Measurements from ENCODE around the gene KCNIP3. TPM values are rescaled to one million over a fixed set of nuclear protein-coding genes. Genes with fewer than 3 reads are reported as not detected.

Gene KCNIP3
- total RNA-seq, 1 donor from 2014 or later = 27.5 TPM

GRCh38 chr2:95278051-95278471 lies 19.1 kb upstream of the KCNIP3 start:
- Histone ChIP-seq H3K4me3 (no peak overlapping the region), H3K27me3 (no peaks in the 10 kb centered on the region), H3K36me3 (no peaks in the 10 kb centered on the region), H3K27ac (peak overlapping the region; percentile 62), H3K9me3 (no peaks in the 10 kb centered on the region), H3K4me1 (peaks cover 15% of the 10 kb centered on the region)
- no peak for DNase-seq (ENCODE audit: extremely low spot score in 2 of 2)
- TF ChIP-seq POLR2A (IDR thresholded peaks at IDR 0.05) (no peak), POLR2AphosphoS5 (IDR thresholded peaks at IDR 0.05; ENCODE audit: insufficient read depth in 1 of 2, low read depth in 1 of 2) (peak in 1 of 2 donors; percentile 27), CTCF (IDR thresholded peaks at IDR 0.05) (no peak)
- intact Hi-C loops (cut with DNase I) = no loop called here

DNA sequence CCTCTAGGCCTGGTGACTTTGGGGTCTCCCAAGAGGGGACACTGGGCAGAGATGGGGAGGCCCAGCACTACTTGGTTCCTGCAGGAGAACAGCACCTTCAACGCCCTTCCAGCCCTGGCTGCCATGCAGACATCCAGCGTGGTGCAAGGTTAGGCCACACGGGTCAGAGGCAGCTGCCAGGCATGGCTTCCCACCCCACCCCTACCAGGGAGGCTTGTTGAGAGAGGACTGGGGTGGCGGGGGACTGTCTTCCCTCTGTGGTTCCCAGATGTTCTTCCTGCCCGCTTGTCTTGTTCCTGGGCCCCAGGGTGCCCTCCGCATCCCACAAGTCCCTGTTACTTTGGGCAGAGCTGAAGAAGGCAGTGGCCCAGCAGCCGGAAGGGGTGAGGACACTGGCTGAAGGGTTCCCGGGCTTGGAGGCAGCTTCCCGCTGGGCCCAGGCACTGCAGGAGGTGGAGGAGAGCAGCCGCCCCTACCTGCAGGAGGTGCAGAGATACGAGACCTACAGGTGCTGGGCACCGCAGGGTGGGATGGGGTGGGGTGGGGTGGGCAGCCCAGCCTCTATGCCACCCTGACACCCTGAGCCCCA lies 18.4 kb upstream of the KCNIP3 start:
- H3K36me3 ChIP-seq = no peaks in the 10 kb centered on the region
- peaks cover 14% of the 10 kb centered on the region for H3K4me1 ChIP-seq

DNA sequence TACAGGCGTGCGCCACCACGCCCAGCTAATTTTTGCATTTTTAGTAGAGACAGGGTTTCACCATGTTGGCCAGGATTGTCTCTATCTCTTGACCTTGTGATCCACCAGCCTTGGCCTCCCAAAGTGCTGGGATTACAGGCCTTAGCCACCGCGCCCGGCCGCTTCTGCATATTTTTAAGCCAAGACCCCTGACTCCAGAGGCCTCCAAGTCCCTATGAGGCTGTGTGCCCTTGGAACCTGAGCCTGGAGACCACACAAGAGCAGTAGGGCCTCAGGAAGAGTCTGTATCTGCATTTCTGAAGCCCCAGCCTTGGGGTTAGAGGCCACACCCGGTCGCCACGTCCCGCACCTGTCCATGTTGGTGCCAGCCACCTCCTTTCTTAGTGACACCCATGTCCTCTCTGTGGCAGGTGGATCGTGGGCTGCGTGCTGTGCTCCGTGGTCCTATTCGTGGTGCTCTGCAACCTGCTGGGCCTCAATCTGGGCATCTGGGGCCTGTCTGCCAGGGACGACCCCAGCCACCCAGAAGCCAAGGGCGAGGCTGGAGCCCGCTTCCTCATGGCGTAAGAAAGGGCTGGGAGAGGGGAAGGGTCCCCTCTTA lies 17.6 kb upstream of the KCNIP3 start:
- H3K36me3 ChIP-seq = no peaks in the 10 kb centered on the region
- TF ChIP-seq POLR2AphosphoS5 (IDR thresholded peaks at IDR 0.05; ENCODE audit: insufficient read depth in 1 of 2, low read depth in 1 of 2) (no peak), POLR2A (IDR thresholded peaks at IDR 0.05) (no peak), CTCF (IDR thresholded peaks at IDR 0.05) (no peak)
- intact Hi-C loops (cut with DNase I) = no loop called here
- H3K27me3 ChIP-seq = no peaks in the 10 kb centered on the region
- peaks cover 10% of the 10 kb centered on the region for H3K4me1 ChIP-seq
- H3K27ac ChIP-seq = no peak overlapping the region
- H3K9me3 ChIP-seq = no peaks in the 10 kb centered on the region
- no peak overlapping the region for H3K4me3 ChIP-seq
- no peak for DNase-seq (ENCODE audit: extremely low spot score in 2 of 2)

More for the DNA sequence above, 18.4 kb upstream of the KCNIP3 start:
- H3K9me3 ChIP-seq = no peaks in the 10 kb centered on the region
- no peaks in the 10 kb centered on the region for H3K27me3 ChIP-seq
- no peak for TF ChIP-seq POLR2AphosphoS5 (IDR thresholded peaks at IDR 0.05; ENCODE audit: insufficient read depth in 1 of 2, low read depth in 1 of 2)
- TF ChIP-seq CTCF (IDR thresholded peaks at IDR 0.05) = no peak
- no peak for TF ChIP-seq POLR2A (IDR thresholded peaks at IDR 0.05)
- intact Hi-C loops (cut with DNase I) = no loop called here
- no peak overlapping the region for H3K4me3 ChIP-seq
- peak overlapping the region; percentile 33 for H3K27ac ChIP-seq
- no peak for DNase-seq (ENCODE audit: extremely low spot score in 2 of 2)

- no peaks in the 10 kb centered on the region for H3K27me3 ChIP-seq
- H3K4me3 ChIP-seq = no peak overlapping the region
- H3K9me3 ChIP-seq = no peaks in the 10 kb centered on the region
- H3K27ac ChIP-seq = no peak overlapping the region
- intact Hi-C loops (cut with DNase I) = no loop called here
- peaks cover 8% of the 10 kb centered on the region for H3K4me1 ChIP-seq
- DNase-seq (ENCODE audit: extremely low spot score in 2 of 2) = no peak
- TF ChIP-seq POLR2A (IDR thresholded peaks at IDR 0.05) (no peak), CTCF (IDR thresholded peaks at IDR 0.05) (no peak), POLR2AphosphoS5 (IDR thresholded peaks at IDR 0.05; ENCODE audit: insufficient read depth in 1 of 2, low read depth in 1 of 2) (no peak)
- H3K36me3 ChIP-seq = no peaks in the 10 kb centered on the region
These were observed 16.1 kb upstream of the KCNIP3 start for GRCh38 chr2:95281071-95281470.

DNA sequence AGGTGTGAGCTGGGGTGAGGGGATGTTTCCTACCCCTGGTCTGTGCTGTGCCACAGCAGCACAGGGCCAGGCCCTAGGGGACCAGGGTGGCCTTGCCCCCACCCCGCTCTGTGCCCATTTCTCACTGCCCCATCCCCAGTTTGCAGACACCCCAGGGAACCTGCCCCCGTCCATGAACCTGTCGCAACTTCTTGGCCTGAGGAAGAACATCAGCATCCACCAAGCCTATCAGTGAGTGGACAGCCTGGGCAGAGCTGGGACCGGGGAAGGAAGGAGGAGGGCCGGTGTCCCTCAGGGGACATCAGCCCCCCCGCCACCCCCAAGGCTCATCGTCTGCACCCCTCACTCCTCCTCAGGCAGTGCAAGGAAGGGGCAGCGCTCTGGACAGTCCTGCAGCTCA lies 15.4 kb upstream of the KCNIP3 start:
- TF ChIP-seq POLR2AphosphoS5 (IDR thresholded peaks at IDR 0.05; ENCODE audit: insufficient read depth in 1 of 2, low read depth in 1 of 2) (no peak), CTCF (IDR thresholded peaks at IDR 0.05) (no peak)
- intact Hi-C loops (cut with DNase I) = no loop called here
- H3K4me1 ChIP-seq = peaks cover 3% of the 10 kb centered on the region
- H3K4me3 ChIP-seq = no peak overlapping the region
- H3K9me3 ChIP-seq = no peaks in the 10 kb centered on the region
- DNase-seq (ENCODE audit: extremely low spot score in 2 of 2) = no peak
- H3K27me3 ChIP-seq = no peaks in the 10 kb centered on the region
- no peaks in the 10 kb centered on the region for H3K36me3 ChIP-seq
- no peak overlapping the region for H3K27ac ChIP-seq

All from vagina (tissue), 2 donors.